Renal cortical epithelial cell (primary cell): Measurements from ENCODE around the gene CREG1. TPM values are rescaled to one million over a fixed set of nuclear protein-coding genes. Genes with fewer than 3 reads are reported as not detected.

Experiments
- DNase-seq: peaks from one replicate; pipeline ENCODE4 v3.0.0-alpha.2; 2011; ENCODE audit warnings: low read depth
- total RNA-seq: library from RNA; depleted of rRNA; stranded (reverse); fragments of >200 nt; gene quantifications from 2 replicates; pipeline ENCODE4 v1.2.3, GENCODE V29; 2014

The CREG1 gene
- total RNA-seq, 1 donor from 2014 or later, result 70.4 TPM

GRCh38 chr1:167532964-167533824, 20.4 kb downstream of the CREG1 start:
- no peak for DNase-seq

DNA sequence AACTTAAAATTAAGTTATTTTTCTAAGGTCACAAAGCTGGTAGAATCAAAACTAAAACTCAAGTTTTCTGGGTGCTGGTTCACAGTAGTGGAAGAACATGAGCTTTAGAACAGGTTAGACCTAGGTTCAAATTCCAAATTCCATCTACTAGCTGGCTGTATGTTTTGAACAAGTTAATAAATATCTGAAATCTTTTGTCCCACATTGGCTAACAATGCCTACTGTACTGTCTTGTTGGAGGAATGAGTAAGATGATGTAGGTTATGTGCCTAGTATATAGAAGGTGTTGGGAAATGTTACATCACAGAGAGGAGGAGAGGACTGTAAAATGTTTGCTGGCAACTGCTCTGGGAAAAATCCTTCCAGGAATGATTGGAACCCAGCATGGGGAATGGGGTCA, 21.2 kb downstream of the CREG1 start:
- DNase-seq, result peak; percentile 19

DNA sequence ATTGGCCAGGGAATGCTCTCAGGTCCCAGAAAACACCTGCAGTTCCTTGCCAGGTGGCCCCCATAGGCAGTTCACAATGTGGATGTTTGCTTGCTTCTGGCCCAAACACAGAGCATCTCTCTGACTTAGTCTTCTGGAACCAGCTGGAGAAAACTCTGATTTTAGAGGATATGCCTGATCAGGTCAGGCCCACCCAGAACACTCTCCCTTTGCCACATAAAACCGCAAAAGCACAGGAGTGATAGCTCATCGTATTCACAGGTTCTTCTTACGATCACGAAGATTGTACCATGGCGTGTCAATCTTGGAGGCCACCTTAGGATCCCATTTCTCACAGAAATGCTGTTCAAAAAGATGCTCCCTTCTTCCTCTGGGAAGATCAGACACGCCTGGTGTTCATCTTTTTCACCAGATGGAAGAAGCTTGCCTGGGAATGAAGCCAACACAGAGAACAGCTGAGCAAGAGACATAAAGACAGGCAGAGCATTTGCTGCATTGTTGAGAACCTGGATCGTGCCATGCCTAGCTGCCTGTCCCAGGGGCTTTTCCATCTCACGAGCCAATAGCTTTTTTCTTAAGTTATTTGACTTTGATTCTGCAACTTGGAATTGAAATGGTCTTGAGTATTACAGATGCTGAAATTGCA, 23.6 kb downstream of the CREG1 start:
- no peak for DNase-seq

DNA sequence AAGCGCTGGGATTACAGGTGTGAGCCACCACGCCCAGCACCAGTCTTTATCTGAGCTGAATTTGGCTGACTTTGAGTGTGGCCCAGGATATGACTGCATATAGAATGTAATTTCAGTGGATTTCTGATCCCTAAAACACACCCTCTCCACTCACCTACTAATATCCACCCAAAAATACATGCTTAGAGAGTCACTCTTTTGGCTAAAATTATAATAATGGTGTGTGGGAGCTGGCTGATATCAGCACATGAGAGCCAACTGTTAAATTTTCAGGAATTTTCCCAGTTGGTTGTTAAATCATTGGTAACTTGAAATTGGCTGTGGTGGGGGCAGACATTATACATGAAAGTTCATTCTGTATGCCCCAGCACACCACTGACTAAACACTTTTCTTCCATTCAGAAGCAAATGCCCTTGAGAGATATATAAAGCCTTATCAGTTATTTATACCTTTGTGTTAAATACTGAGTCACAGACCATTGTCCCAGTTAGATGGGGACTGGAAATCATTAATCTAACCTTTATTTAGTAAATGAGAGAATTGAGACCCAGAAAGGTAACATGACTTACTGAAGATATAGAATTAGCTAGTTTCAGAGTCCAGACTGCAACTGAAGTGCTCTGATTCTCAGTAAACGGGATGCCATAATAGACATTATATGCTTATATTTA, 25.4 kb downstream of the CREG1 start:
- DNase-seq, result no peak

- no peak for DNase-seq
Measured at GRCh38 chr1:167526667-167527383, 26.7 kb downstream of the CREG1 start.

GRCh38 chr1:167524651-167525050, 28.9 kb downstream of the CREG1 start:
- no peak for DNase-seq

- no peak for DNase-seq
Measured at GRCh38 chr1:167522246-167522645, 31.3 kb downstream of the CREG1 start.

DNA sequence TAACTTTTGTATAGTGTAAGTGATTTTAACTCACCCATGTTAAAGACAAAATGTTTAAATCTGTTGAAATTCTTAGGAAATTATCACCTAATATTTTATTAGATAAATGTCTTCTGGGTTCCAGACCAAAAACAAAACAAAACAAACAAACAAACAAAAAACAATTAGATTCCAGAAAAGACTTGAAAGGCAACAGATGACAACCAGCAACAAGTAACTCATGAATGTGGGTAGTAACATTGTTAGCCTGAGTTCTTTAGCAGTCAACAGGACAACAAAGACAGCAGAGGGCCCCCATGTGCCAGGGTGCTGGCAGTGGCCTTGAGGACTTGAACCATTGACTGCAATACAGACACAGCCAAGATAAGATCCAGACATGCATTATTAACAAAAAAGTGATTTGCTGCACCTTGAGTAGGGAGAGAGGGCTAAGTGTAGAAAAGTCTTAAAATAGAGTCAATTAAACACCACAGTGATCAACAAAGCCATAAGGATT, 32.8 kb downstream of the CREG1 start:
- no peak for DNase-seq

DNA sequence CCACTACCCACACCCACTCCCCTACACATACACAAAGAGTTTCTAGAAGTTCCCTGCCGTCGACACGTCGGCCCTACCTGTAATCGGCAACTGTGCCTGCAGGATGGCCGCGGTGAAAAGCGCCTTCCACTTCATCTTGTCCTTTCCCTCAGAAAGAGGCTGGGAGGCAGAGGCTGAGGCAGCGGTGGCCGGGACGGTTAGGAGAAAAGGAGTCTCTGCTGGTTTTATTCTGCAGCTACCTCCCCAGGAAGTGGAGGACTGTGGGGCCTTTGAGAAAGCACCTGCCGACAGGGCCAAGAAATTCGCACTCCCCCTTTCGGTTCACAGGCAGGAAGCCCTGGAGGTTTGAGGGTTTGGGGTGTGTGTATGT, 35.2 kb downstream of the CREG1 start, which contains the start of gene CD247:
Gene CD247, minus strand, starts transcription at position 199 of the 370 bp plus-strand sequence. Its CDS starts 64 bp downstream, at position 135.
- DNase-seq, result no peak

DNA sequence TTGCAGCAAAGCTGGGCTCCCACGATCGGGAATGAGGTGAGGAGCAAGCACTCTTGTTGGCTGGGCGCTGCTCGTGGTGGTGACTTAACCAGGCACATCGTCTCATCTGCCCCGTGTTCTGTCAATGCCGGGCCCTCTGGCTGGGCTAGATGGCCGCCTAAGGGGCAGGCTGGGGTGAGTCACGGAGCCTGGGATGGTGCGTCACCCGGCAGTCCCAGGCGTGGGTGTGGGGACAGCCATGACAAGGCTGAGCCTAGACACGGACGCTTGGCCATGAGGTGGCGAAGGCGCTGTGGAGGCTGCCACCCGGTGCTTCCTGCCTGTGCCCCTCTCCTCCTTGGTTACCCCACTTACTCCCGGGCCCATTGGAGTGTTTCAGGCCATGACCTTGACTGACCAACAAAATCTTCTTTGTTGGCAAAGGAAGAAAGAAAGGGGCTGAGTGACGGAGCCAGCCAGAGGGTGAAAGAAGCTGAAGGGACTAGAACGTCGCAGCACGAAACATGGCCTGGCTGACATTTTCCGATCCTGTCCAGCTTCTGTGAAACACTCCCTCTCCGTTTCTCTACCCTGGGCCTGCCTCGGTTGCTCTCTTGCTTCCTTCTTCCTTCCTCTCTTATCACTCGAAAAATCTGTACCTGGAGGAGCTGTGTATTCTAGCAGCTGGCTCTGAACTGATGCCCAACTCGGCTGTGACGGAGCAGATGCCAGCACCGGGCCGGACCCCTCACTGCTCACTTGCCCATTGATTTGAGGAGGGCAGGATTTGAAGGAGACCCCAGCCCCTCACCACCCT, 35.8 kb downstream of the CREG1 start:
- no peak for DNase-seq

GRCh38 chr1:167516404-167517388, 36.9 kb downstream of the CREG1 start:
- DNase-seq, result no peak

- DNase-seq, result no peak
Measured at GRCh38 chr1:167515893-167516321, 37.7 kb downstream of the CREG1 start.

DNA sequence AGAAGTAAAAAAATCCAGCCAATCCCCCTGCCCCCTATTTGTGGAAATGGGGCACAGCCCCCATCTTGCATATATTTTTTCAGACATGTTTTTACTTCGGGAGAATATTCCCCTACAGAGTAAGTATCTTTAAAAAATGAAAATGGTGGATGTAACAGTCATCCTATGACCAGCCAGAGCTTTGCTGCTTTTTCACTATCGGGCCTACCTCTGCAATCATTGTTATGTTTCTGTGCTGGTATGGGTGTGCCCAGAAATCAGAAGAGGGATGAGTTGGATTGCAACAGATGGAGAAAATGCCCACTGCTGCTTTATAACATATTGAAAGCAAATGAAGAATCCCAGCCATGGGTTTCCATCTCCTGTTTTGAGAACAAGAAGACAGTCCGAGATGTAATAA, 38.1 kb downstream of the CREG1 start:
- no peak for DNase-seq

GRCh38 chr1:167514288-167514687, 39.3 kb downstream of the CREG1 start:
- DNase-seq, result no peak

DNA sequence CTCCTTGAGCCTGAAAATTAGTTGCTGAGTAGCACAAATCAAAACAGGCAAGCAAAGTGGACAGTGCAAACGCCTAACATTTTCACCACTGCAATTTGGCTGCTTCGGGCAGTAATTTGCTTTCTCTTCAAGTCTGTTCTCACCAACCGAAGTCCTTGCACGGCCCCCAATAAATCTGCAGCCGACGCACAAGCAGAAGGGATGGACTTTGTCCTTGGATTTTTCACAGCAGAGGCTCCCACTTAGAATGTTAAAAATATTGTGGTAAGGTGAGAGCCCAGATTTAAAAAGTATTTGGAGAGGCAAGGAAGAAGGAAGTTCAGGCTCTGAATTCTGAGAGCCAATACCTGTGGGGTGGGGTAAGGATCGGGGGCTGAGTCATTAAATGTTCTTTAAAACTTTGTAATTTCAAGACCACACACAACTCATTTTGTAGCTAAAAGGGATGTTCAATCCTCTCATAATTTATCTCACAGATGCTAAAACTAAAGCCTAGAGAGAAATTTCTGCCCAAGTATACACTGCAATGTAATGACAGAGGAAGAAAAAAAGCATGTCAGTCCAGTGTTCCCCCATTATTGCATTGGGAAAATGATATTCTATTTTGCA, 41.4 kb downstream of the CREG1 start:
- DNase-seq, result no peak

- no peak for DNase-seq
Measured at GRCh38 chr1:167511374-167511986, 42.1 kb downstream of the CREG1 start.

DNA sequence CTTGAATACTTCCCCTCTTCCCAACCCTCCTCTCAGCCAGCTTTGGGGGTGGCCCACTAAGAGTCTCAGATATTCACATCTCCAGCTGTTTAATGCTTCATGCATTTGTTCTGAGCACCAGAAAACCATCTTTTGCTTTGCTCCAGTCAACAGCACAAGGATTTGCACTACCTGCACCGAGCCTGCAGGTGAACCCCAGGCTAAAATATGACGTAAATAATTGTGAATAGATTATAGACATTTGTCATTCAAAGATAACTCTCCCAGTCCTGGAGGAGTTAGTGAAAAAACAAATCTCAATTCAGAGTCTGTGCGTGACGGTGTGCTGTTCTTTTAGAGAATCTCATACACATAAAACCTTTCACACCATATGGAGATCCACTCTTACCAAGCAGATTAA, 42.7 kb downstream of the CREG1 start:
- DNase-seq, result no peak

- DNase-seq, result no peak
Measured at GRCh38 chr1:167510244-167510643, 43.3 kb downstream of the CREG1 start.

DNA sequence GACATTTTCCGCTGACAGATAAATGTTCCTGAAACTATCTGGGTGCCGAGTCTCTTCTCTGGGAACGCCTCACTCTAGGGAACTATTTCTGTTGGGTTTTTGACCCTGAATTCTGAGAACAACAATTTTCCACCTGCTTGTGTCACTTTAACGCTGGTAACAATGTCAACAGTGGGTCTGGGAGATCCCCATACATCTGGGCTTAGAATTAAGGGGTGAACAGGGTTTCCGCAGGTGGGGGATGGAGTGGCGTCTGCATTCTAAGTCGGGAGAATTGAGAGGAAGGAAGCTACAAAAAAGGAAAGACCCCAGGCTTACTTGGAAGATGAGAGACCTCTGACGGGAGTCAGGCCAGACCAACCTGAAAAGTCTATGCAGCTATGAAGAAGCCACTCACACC, 44.0 kb downstream of the CREG1 start:
- DNase-seq, result no peak
